Vagina (tissue), 2 donors: Measurements from ENCODE around the gene PARD6B.
A peak's percentile ranks its signal among the peaks of the same experiment; 100 is the strongest.

Source experiments
- POLR2A ChIP-seq, 2 donors: fragments of 450-650 bp; IDR thresholded peaks; one replicate each; pipeline ENCODE4 v1.6.1; 2017; ENCODE audit warnings: antibody characterized with exemption in 2 of 2, mild to moderate bottlenecking in 2 of 2, moderate library complexity in 2 of 2
- POLR2AphosphoS5 ChIP-seq, 2 donors: sonication (generic); formaldehyde crosslinking; IDR thresholded peaks; one replicate each; pipeline ENCODE4 v1.9.0; 2017; ENCODE audit warnings: antibody characterized with exemption in 2 of 2, mild to moderate bottlenecking in 2 of 2, low read depth in 1 of 2; ENCODE audit not compliant: insufficient read depth in 1 of 2
- TF ChIP-seq, protein P1 (sequence below), 3 experiments: fragments of 450-650 bp in 2 of 3; fragments of 200-600 bp in 1 of 3; sonication (generic) in 1 of 3; IDR thresholded peaks; one replicate each; pipeline ENCODE4 v1.5.1; 2017 to 2019; ENCODE audit warnings: antibody characterized with exemption in 3 of 3, mild to moderate bottlenecking in 2 of 3, moderate library complexity in 2 of 3

DNA sequence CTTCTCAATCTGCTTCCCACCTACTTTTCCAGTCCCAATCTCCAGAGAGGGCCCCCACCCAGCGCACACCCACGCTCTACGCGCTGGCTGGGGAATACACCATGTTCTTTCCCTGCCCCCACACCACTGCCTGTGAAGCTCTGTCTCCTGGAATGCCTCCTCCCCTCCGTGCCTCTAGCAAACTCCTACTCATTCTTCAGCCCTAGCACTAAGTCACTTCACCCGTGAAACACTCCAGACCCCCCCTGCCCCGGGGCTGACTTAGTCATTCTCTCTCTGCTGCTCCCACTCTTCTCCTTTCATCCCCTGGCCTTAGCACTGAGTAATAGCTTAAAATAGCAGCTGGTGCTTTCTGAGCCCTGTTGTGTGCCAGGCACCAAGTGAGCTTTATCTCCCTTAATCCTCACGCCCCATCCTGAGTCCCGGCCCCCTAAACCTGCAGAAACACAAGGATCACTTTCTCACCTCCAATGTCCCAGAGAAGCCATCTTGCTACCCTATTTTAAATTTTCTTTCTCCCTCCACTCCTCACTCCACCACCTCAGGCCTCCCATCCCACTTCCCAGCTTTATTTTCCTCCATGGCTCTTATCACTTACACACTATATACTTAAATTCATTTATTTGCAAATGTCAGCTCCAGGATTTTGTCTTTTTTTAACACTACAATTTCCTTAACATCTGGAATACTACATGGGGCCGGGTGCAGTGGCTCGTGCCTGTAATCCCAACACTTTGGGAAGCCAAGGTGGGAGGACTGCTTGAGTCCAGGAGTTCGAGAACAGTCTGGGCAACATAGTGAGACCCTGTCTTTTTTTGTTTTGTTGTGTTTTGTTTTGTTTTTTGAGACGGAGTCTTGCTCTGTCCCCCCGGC is 6.3 kb upstream of the PARD6B start:
- TF ChIP-seq, protein P1, sequence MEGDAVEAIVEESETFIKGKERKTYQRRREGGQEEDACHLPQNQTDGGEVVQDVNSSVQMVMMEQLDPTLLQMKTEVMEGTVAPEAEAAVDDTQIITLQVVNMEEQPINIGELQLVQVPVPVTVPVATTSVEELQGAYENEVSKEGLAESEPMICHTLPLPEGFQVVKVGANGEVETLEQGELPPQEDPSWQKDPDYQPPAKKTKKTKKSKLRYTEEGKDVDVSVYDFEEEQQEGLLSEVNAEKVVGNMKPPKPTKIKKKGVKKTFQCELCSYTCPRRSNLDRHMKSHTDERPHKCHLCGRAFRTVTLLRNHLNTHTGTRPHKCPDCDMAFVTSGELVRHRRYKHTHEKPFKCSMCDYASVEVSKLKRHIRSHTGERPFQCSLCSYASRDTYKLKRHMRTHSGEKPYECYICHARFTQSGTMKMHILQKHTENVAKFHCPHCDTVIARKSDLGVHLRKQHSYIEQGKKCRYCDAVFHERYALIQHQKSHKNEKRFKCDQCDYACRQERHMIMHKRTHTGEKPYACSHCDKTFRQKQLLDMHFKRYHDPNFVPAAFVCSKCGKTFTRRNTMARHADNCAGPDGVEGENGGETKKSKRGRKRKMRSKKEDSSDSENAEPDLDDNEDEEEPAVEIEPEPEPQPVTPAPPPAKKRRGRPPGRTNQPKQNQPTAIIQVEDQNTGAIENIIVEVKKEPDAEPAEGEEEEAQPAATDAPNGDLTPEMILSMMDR (IDR thresholded peaks at IDR 0.05): no peak
- TF ChIP-seq POLR2A (IDR thresholded peaks at IDR 0.05) (no peak), POLR2AphosphoS5 (IDR thresholded peaks at IDR 0.05; ENCODE audit: insufficient read depth in 1 of 2, low read depth in 1 of 2) (peak; percentile 69 to 77)
